H1 (cell line): ENCODE results near the gene BRMS1L. TPM values are rescaled to one million over a fixed set of nuclear protein-coding genes. Genes with fewer than 3 reads are reported as not detected.

Source experiments
- CTCF ChIA-PET: fragments of 300-600 bp; sonication (Branson Sonifier 250); formaldehyde crosslinking; loops from one replicate; lab custom pipeline; 2021; ENCODE audit not compliant: partially characterized antibody; lab: Charles Lee
- POLR2A ChIA-PET: fragments of 300-600 bp; sonication (Branson Sonifier 250); formaldehyde crosslinking; loops from one replicate; lab custom pipeline; 2021; ENCODE audit warnings: inconsistent platforms; ENCODE audit not compliant: partially characterized antibody; lab: Charles Lee
- DNase-seq, 2 experiments: peaks; one replicate each; pipeline versions ENCODE4 v3.0.0 to v3.0.0-alpha.2; 2010 to 2022; ENCODE audit warnings: low spot score in 2 of 2, low read depth in 1 of 2, mixed read lengths in 1 of 2
- FAIRE-seq: peaks from 2 replicates; lab custom pipeline; 2011; peaks lifted over from hg19 to GRCh38; lab: Jason Lieb, UNC
- H2AFZ ChIP-seq: 2 replicates; pipeline ENCODE4 v1.8.1; 2012; ENCODE audit warnings: low read length, inconsistent platforms
- H2AK5ac ChIP-seq: 2 replicates; pipeline ENCODE4 v1.6.1; 2013; ENCODE audit warnings: low read depth, low read length
- H2BK120ac ChIP-seq: replicated peaks from 2 replicates; pipeline ENCODE3; 2013; ENCODE audit warnings: low read depth, low read length, inconsistent platforms
- H2BK12ac ChIP-seq: 2 replicates; pipeline ENCODE4 v1.6.1; 2013; ENCODE audit warnings: low read depth, low read length
- H2BK15ac ChIP-seq: 2 replicates; pipeline ENCODE4 v1.6.1; 2013; ENCODE audit warnings: low read length
- H2BK20ac ChIP-seq: 2 replicates; pipeline ENCODE4 v1.6.1; 2013; ENCODE audit warnings: low read length
- H2BK5ac ChIP-seq: 2 replicates; pipeline ENCODE4 v1.6.1; 2013; ENCODE audit warnings: low read depth, low read length
- H3K14ac ChIP-seq: 2 replicates; pipeline ENCODE4 v1.6.1; 2013; ENCODE audit warnings: inconsistent platforms; ENCODE audit not compliant: insufficient read length
- H3K18ac ChIP-seq: 2 replicates; pipeline ENCODE4 v1.6.1; 2013; ENCODE audit warnings: low read length; ENCODE audit errors: extremely low read depth
- H3K23ac ChIP-seq: 2 replicates; pipeline ENCODE4 v1.6.1; 2013; ENCODE audit warnings: inconsistent platforms; ENCODE audit not compliant: insufficient read length
- H3K23me2 ChIP-seq: 2 replicates; pipeline ENCODE4 v1.6.1; 2013; ENCODE audit warnings: low read depth, low read length
- H3K27ac ChIP-seq: 2 replicates; pipeline ENCODE4 v1.6.1; 2011; ENCODE audit warnings: low read depth, low read length, inconsistent platforms
- H3K27me3 ChIP-seq, 4 experiments: replicated peaks in 1 of 4; 1 replicate in 1 of 4; 2 replicates in 3 of 4; pipeline versions ENCODE4 v1.6.1 to v1.8.1; 2011 to 2013; ENCODE audit warnings: low read length in 3 of 4, mild to moderate bottlenecking in 3 of 4, inconsistent platforms in 2 of 4, mixed read lengths in 2 of 4, moderate library complexity in 1 of 4; ENCODE audit not compliant: control insufficient read depth in 3 of 4, insufficient read depth in 3 of 4; ENCODE audit errors: extremely low read depth in 1 of 4
- H3K36me3 ChIP-seq, 4 experiments: 2 replicates each; pipeline versions ENCODE4 v1.6.1 to v1.8.1; 2011 to 2013; ENCODE audit warnings: mild to moderate bottlenecking in 4 of 4, low read length in 3 of 4, moderate library complexity in 2 of 4, control low read depth in 1 of 4, inconsistent platforms in 1 of 4; ENCODE audit not compliant: insufficient read depth in 4 of 4, control insufficient read depth in 2 of 4
- H3K4ac ChIP-seq: replicated peaks from 2 replicates; pipeline ENCODE3; 2013; ENCODE audit warnings: low read length, low read depth, mixed read lengths, inconsistent platforms; ENCODE audit not compliant: insufficient read length
- H3K4me1 ChIP-seq, 4 experiments: replicated peaks in 1 of 4; 1 replicate in 1 of 4; 2 replicates in 3 of 4; pipeline versions ENCODE4 v1.6.1 to v1.8.1; 2011 to 2013; ENCODE audit warnings: low read length in 3 of 4, inconsistent platforms in 2 of 4, mixed read lengths in 1 of 4; ENCODE audit not compliant: insufficient read depth in 4 of 4, control insufficient read depth in 3 of 4
- H3K4me2 ChIP-seq, 2 experiments: 2 replicates each; pipeline versions ENCODE4 v1.6.1 to v1.8.1; 2011 to 2013; ENCODE audit warnings: low read depth in 2 of 2, low read length in 2 of 2, control low read depth in 1 of 2, inconsistent platforms in 1 of 2, mild to moderate bottlenecking in 1 of 2; ENCODE audit not compliant: insufficient read depth in 1 of 2
- H3K4me3 ChIP-seq, 4 experiments: fragments of 200-600, 300-600 bp in 1 of 4; sonication (generic), shearing (Covaris generic), sonication (Bioruptor Twin) in 1 of 4; 2 replicates each; pipeline versions ENCODE4 v1.5.1 to v1.8.1; 2011 to 2016; ENCODE audit warnings: low read length in 4 of 4, low read depth in 3 of 4, control low read depth in 2 of 4, inconsistent platforms in 2 of 4, mild to moderate bottlenecking in 2 of 4, mixed read lengths in 1 of 4, moderate library complexity in 1 of 4; ENCODE audit not compliant: insufficient read depth in 2 of 4; ENCODE audit errors: extremely low read depth in 1 of 4
- H3K56ac ChIP-seq: replicated peaks from 2 replicates; pipeline ENCODE3; 2013; ENCODE audit warnings: low read depth, mild to moderate bottlenecking, mixed read lengths, low read length, inconsistent platforms; ENCODE audit not compliant: insufficient read length
- H3K79me1 ChIP-seq: 2 replicates; pipeline ENCODE4 v1.6.1; 2013; ENCODE audit warnings: low read depth, low read length, control low read depth
- H3K79me2 ChIP-seq, 2 experiments: 2 replicates each; pipeline versions ENCODE4 v1.6.1 to v1.8.1; 2012 to 2013; ENCODE audit warnings: low read length in 2 of 2, mild to moderate bottlenecking in 2 of 2, inconsistent platforms in 1 of 2; ENCODE audit not compliant: insufficient read depth in 2 of 2, control insufficient read depth in 1 of 2
- H3K9ac ChIP-seq, 4 experiments: replicated peaks in 1 of 4; 1 replicate in 1 of 4; 2 replicates in 3 of 4; pipeline versions ENCODE4 v1.6.1 to v1.8.1; 2011 to 2013; ENCODE audit warnings: low read depth in 3 of 4, low read length in 3 of 4, control low read depth in 2 of 4, mild to moderate bottlenecking in 2 of 4, moderate library complexity in 2 of 4, inconsistent platforms in 1 of 4; ENCODE audit errors: extremely low read depth in 1 of 4
- H3K9me3 ChIP-seq, 2 experiments: 2 replicates each; pipeline versions ENCODE4 v1.6.1 to v1.8.1; 2012 to 2013; ENCODE audit warnings: mild to moderate bottlenecking in 2 of 2, moderate library complexity in 2 of 2, control low read depth in 1 of 2, inconsistent platforms in 1 of 2, low read depth in 1 of 2, low read length in 1 of 2, mixed read lengths in 1 of 2; ENCODE audit not compliant: insufficient read depth in 2 of 2
- H4K20me1 ChIP-seq, 2 experiments: replicated peaks in 1 of 2; 2 replicates each; pipeline versions ENCODE3 to v1.8.1; 2011 to 2013; ENCODE audit warnings: inconsistent platforms in 2 of 2, low read length in 2 of 2, mild to moderate bottlenecking in 1 of 2; ENCODE audit not compliant: insufficient read depth in 2 of 2, control insufficient read depth in 1 of 2
- H4K5ac ChIP-seq: 2 replicates; pipeline ENCODE4 v1.6.1; 2013; ENCODE audit warnings: low read length, low read depth, mixed read lengths, inconsistent platforms; ENCODE audit not compliant: insufficient read length
- H4K8ac ChIP-seq: 2 replicates; pipeline ENCODE4 v1.8.0; 2013; ENCODE audit warnings: mild to moderate bottlenecking, moderate library complexity, low read length, inconsistent platforms; ENCODE audit not compliant: insufficient read depth; ENCODE audit errors: extremely low read depth
- H4K91ac ChIP-seq: replicated peaks from 2 replicates; pipeline ENCODE3; 2013; ENCODE audit warnings: low read length, mixed read lengths, inconsistent platforms; ENCODE audit not compliant: insufficient read length
- WGBS, 2 experiments: shearing (Covaris generic) in 1 of 2; methylation state at CpG; one replicate each; pipeline versions ENCODE4 v1.1.6 to v1.1.7; 2013 to 2015; ENCODE audit warnings: low lambda C conversion rate in 2 of 2, mixed read lengths in 2 of 2, inconsistent platforms in 1 of 2, low coverage in 1 of 2, missing lambda C conversion rate in 1 of 2; ENCODE audit not compliant: insufficient replicate concordance in 2 of 2, insufficient coverage in 1 of 2, insufficient read length in 1 of 2; ENCODE audit errors: extremely low coverage in 1 of 2, missing lambda C conversion rate in 1 of 2; 5-methylcytosine and 5-hydroxymethylcytosine counted together
- polyA plus RNA-seq, 7 experiments: library from polyadenylated mRNA; depleted of rRNA in 3 of 7; stranded (reverse) in 5 of 7; unstranded in 2 of 7; fragments of >200 nt in 5 of 7; fragments of 200-250 nt in 2 of 7; gene quantifications; 1 replicate in 5 of 7; 2 replicates in 1 of 7; 4 replicates in 1 of 7; pipeline versions ENCODE4 v1.2.1 to v1.2.3, GENCODE V29; 2011 to 2013; ENCODE audit warnings: missing spikeins in 2 of 7, mixed read lengths in 2 of 7
- total RNA-seq: library from RNA; stranded (reverse); fragmentation: NEBNext Ultra II Directional; extraction: Animal tissue kit (Norgen Biotek cat#: 25700); gene quantifications from 2 replicates; pipeline ENCODE4 v1.2.1, GENCODE V29; 2021
- TF ChIP-seq, protein P1 (sequence below): IDR thresholded peaks from 2 replicates; pipeline ENCODE4 v1.6.1; 2011; ENCODE audit warnings: low read length, improper control_type of control experiment

The BRMS1L gene
- total and polyA plus RNA-seq, 2 of the 8 experiments (the other 6 are each of a cell fraction or from before 2014, with no cell fraction given) = 4.4 to 10.9 TPM

GRCh38 chr14:35897616-35898111, 71.5 kb downstream of the BRMS1L start:
- H3K36me3 ChIP-seq = no peaks in the 10 kb centered on the region
- no peak overlapping the region for H4K5ac ChIP-seq
- no peak overlapping the region for H2AK5ac ChIP-seq
- no peak overlapping the region for H3K4me2 ChIP-seq
- no peaks in the 10 kb centered on the region for H3K79me2 ChIP-seq
- H3K4ac ChIP-seq = no peak overlapping the region
- no peaks in the 10 kb centered on the region for H3K9me3 ChIP-seq
- peaks cover 0 to 8% (median 3%) of the 10 kb centered on the region in 4 experiments; a peak in 3 of 7 replicates for H3K4me1 ChIP-seq
- peak overlapping the region; percentile 70; the same call in 1 of the 2 replicates for H2AFZ ChIP-seq
- no peak overlapping the region for H3K4me3 ChIP-seq
- TF ChIP-seq, protein P1, sequence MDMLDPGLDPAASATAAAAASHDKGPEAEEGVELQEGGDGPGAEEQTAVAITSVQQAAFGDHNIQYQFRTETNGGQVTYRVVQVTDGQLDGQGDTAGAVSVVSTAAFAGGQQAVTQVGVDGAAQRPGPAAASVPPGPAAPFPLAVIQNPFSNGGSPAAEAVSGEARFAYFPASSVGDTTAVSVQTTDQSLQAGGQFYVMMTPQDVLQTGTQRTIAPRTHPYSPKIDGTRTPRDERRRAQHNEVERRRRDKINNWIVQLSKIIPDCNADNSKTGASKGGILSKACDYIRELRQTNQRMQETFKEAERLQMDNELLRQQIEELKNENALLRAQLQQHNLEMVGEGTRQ = no peak
- no peak overlapping the region for H3K27ac ChIP-seq
- POLR2A ChIA-PET = no interaction called here
- 0 out of 2 replicates have a peak overlapping the region, but pooled peaks have one; percentile 52 for H2BK12ac ChIP-seq
- no peaks in the 10 kb centered on the region for H3K27me3 ChIP-seq
- H4K8ac ChIP-seq = no peak overlapping the region
- H3K9ac ChIP-seq = no peak overlapping the region
- DNase-seq = no peak
- no peak overlapping the region for H2BK20ac ChIP-seq
- H4K20me1 ChIP-seq = no peaks in the 10 kb centered on the region
- 85% methylated on average over 4 of the region's 4 CpGs; no CpG with 5 or more reads in 1 of the 2 experiments for WGBS, 2 experiments
- H2BK15ac ChIP-seq = no peak overlapping the region
- H4K91ac ChIP-seq = peak overlapping the region; percentile 56
- H3K23ac ChIP-seq = no peak overlapping the region
- no peak overlapping the region for H3K56ac ChIP-seq
- H2BK5ac ChIP-seq = peak overlapping the region; percentile 49; the same call in 1 of the 2 replicates
- no peaks in the 10 kb centered on the region for H3K79me1 ChIP-seq
- H3K18ac ChIP-seq = no peak overlapping the region
- no peak overlapping the region for H3K14ac ChIP-seq
- no peak overlapping the region for H2BK120ac ChIP-seq
- no peak for FAIRE-seq
- no peaks in the 10 kb centered on the region for H3K23me2 ChIP-seq
- CTCF ChIA-PET = interaction anchor here (0.6 to 3.1 kb wide), 6 partner anchors 10 to 1334 kb away, joined by 3 to 25 read pairs (median 3); no protein-coding TSS in a partner anchor
